ENCODE data around the gene DMD.
A peak's percentile ranks its signal among the peaks of the same experiment; 100 is the strongest.

Gene DMD

GRCh38 chrX:31179203-31179602, 2032.1 kb downstream of the DMD start:
- DNase-seq (ENCODE audit: insufficient read length, low spot score), result no peak
- no peak for FAIRE-seq

GRCh38 chrX:31178769-31179125, 2032.6 kb downstream of the DMD start:
- FAIRE-seq (no peak), DNase-seq (ENCODE audit: insufficient read length, low spot score) (no peak)

GRCh38 chrX:31178064-31178768, 2033.1 kb downstream of the DMD start:
- no peak for FAIRE-seq
- no peak for DNase-seq (ENCODE audit: insufficient read length, low spot score)

GRCh38 chrX:31170792-31171191, 2040.6 kb downstream of the DMD start:
- FAIRE-seq (peak; percentile 73), DNase-seq (ENCODE audit: insufficient read length, low spot score) (no peak)

- DNase-seq (ENCODE audit: insufficient read length, low spot score) (no peak), FAIRE-seq (no peak)
These were observed 2042.8 kb downstream of the DMD start for GRCh38 chrX:31168551-31168950.

GRCh38 chrX:31166832-31167231, 2044.5 kb downstream of the DMD start:
- DNase-seq (ENCODE audit: insufficient read length, low spot score) (no peak), FAIRE-seq (no peak)

- DNase-seq (ENCODE audit: insufficient read length, low spot score), result no peak
- no peak for FAIRE-seq
These were observed 2044.9 kb downstream of the DMD start for GRCh38 chrX:31166416-31166815.

GRCh38 chrX:31165241-31166035, 2045.9 kb downstream of the DMD start:
- FAIRE-seq (no peak), DNase-seq (ENCODE audit: insufficient read length, low spot score) (no peak)

- FAIRE-seq (no peak), DNase-seq (ENCODE audit: insufficient read length, low spot score) (no peak)
These were observed 2056.4 kb downstream of the DMD start for GRCh38 chrX:31154946-31155345.

- no peak for DNase-seq (ENCODE audit: insufficient read length, low spot score)
- no peak for FAIRE-seq
These were observed 2057.8 kb downstream of the DMD start for GRCh38 chrX:31153475-31154047.

GRCh38 chrX:31147175-31147574, 2064.2 kb downstream of the DMD start:
- DNase-seq (ENCODE audit: insufficient read length, low spot score) (no peak), FAIRE-seq (no peak)

GRCh38 chrX:31139961-31140360, 2071.4 kb downstream of the DMD start:
- no peak for FAIRE-seq
- no peak for DNase-seq (ENCODE audit: insufficient read length, low spot score)

- FAIRE-seq, result peak; percentile 40
- no peak for DNase-seq (ENCODE audit: insufficient read length, low spot score)
These were observed 2073.2 kb downstream of the DMD start for GRCh38 chrX:31138124-31138523.

GRCh38 chrX:31136144-31136611, 2075.2 kb downstream of the DMD start:
- DNase-seq (ENCODE audit: insufficient read length, low spot score), result no peak
- FAIRE-seq, result no peak

- DNase-seq (ENCODE audit: insufficient read length, low spot score), result no peak
- no peak for FAIRE-seq
These were observed 2078.5 kb downstream of the DMD start for GRCh38 chrX:31132821-31133241.

- no peak for DNase-seq (ENCODE audit: insufficient read length, low spot score)
- FAIRE-seq, result no peak
These were observed 2080.7 kb downstream of the DMD start for GRCh38 chrX:31130457-31131220.

GRCh38 chrX:31128855-31129254, 2082.5 kb downstream of the DMD start:
- FAIRE-seq (no peak), DNase-seq (ENCODE audit: insufficient read length, low spot score) (no peak)

- DNase-seq (ENCODE audit: insufficient read length, low spot score), result no peak
- FAIRE-seq, result no peak
These were observed 2083.6 kb downstream of the DMD start for GRCh38 chrX:31127716-31128115.

- no peak for FAIRE-seq
These were observed 2085.1 kb downstream of the DMD start for GRCh38 chrX:31126205-31126604.

GRCh38 chrX:31124536-31124935, 2086.8 kb downstream of the DMD start:
- no peak for DNase-seq (ENCODE audit: insufficient read length, low spot score)
- no peak for FAIRE-seq

More at GRCh38 chrX:31126205-31126604, 2085.1 kb downstream of the DMD start:
- no peak for DNase-seq (ENCODE audit: insufficient read length, low spot score)

- DNase-seq (ENCODE audit: insufficient read length, low spot score) (no peak), FAIRE-seq (no peak)
These were observed 2088.0 kb downstream of the DMD start for GRCh38 chrX:31123335-31123734.

Data from HTR-8/SVneo (cell line).